ENCODE results near the gene EPS8L3. TPM values are rescaled to one million over a fixed set of nuclear protein-coding genes. Genes with fewer than 3 reads are reported as not detected.

The EPS8L3 gene
- total RNA-seq, 1 donor: not detected

- H3K4me3 ChIP-seq (ENCODE audit: low read depth, low read length): no peak overlapping the region
- peak; percentile 93 for DNase-seq (ENCODE audit: low read depth)
- TF ChIP-seq, protein P1, sequence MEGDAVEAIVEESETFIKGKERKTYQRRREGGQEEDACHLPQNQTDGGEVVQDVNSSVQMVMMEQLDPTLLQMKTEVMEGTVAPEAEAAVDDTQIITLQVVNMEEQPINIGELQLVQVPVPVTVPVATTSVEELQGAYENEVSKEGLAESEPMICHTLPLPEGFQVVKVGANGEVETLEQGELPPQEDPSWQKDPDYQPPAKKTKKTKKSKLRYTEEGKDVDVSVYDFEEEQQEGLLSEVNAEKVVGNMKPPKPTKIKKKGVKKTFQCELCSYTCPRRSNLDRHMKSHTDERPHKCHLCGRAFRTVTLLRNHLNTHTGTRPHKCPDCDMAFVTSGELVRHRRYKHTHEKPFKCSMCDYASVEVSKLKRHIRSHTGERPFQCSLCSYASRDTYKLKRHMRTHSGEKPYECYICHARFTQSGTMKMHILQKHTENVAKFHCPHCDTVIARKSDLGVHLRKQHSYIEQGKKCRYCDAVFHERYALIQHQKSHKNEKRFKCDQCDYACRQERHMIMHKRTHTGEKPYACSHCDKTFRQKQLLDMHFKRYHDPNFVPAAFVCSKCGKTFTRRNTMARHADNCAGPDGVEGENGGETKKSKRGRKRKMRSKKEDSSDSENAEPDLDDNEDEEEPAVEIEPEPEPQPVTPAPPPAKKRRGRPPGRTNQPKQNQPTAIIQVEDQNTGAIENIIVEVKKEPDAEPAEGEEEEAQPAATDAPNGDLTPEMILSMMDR (IDR thresholded peaks at IDR 0.05; ENCODE audit: insufficient read depth, low read length): peak; percentile 63
Measured at GRCh38 chr1:109792056-109792831, 28.5 kb upstream of the EPS8L3 start.

DNA sequence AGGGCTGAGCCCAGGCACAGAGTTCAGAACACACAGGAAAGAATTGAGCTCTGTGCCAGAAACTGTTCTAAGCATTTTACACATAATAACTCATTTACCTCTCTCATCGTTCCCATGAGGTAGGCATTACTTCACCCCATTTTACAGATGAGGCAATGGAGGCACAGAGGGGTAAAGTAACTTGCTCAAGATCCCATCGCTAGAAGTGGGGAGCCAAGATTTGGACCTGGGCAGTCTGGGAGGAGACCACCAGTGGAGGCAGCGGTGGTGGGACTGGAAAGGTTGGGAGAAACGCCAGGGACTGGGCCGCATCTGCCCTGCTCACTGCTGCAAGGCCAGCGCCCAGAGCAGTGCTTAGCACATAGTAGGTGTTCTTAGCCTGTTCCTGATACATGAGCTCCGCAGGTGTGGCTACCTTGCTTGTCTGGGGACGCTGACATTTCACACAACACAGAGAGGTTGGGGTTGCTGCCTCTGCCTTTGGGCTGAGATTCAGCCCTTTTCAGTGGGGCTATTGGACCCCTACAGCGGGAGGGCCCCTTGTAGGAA lies 27.8 kb upstream of the EPS8L3 start:
- DNase-seq (ENCODE audit: low read depth): no peak

GRCh38 chr1:109790735-109791494 lies 27.2 kb upstream of the EPS8L3 start:
- TF ChIP-seq, protein P1 (IDR thresholded peaks at IDR 0.05; ENCODE audit: insufficient read depth, low read length): peak; percentile 21
- DNase-seq (ENCODE audit: low read depth): peak; percentile 54
- H3K4me3 ChIP-seq (ENCODE audit: low read depth, low read length): no peak overlapping the region

More for the DNA sequence above, 27.8 kb upstream of the EPS8L3 start:
- TF ChIP-seq, protein P1 (IDR thresholded peaks at IDR 0.05; ENCODE audit: insufficient read depth, low read length): no peak
- no peak overlapping the region for H3K4me3 ChIP-seq (ENCODE audit: low read depth, low read length)

GRCh38 chr1:109790329-109790728 lies 26.6 kb upstream of the EPS8L3 start:
- DNase-seq (ENCODE audit: low read depth): no peak
- H3K4me3 ChIP-seq (ENCODE audit: low read depth, low read length): no peak overlapping the region
- TF ChIP-seq, protein P1 (IDR thresholded peaks at IDR 0.05; ENCODE audit: insufficient read depth, low read length): no peak

DNA sequence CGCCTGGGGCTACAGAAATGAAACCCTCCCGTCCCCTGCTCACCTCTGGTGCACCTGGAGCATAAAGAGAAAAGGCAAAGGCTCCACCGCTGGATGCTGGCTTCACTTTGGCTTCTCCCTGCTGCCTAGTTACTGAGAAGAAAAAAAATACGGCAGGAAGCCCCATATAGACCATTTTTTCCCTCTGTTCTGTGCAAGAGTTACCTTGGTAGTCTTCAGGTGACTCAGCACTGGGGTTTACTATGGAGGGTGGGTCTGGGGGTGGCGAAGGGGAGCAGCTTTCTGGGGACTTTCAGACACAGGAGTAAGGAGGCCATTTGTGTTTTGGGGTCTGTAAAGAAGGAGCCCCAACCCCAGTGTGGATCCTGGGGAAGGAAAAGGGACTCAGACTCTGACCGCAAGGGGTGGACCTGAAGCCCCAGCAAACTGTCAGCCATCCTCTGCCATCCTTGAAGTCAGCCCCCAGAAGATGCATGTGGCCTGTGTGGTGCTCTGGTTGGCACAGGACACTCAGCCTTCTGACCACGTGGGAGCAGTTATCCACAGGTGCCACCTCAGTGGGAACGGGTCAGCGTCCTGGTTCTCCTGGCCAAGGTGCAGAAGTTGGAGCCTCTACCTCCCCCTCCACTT lies 25.9 kb upstream of the EPS8L3 start:
- TF ChIP-seq, protein P1 (IDR thresholded peaks at IDR 0.05; ENCODE audit: insufficient read depth, low read length): no peak
- no peak for DNase-seq (ENCODE audit: low read depth)
- H3K4me3 ChIP-seq (ENCODE audit: low read depth, low read length): no peak overlapping the region

- H3K4me3 ChIP-seq (ENCODE audit: low read depth, low read length): no peak overlapping the region
- TF ChIP-seq, protein P1 (IDR thresholded peaks at IDR 0.05; ENCODE audit: insufficient read depth, low read length): peak; percentile 56
- no peak for DNase-seq (ENCODE audit: low read depth)
Measured at GRCh38 chr1:109788695-109789521, 25.2 kb upstream of the EPS8L3 start.

Measured in fibroblast of the aortic adventitia (primary cell).